NCI-H187 (cell line): ENCODE measurements around the gene LGALSL.
"Not testable (repeated sequence)": the region's sequence is repeated elsewhere in the genome, so short reads cannot be mapped to it uniquely, and the experiment has no call there.

Experiments used
- DNase-seq, 2 experiments: peaks; one replicate each; lab custom pipeline; 2025; lab: John Stamatoyannopoulos, UW

Gene LGALSL

DNA sequence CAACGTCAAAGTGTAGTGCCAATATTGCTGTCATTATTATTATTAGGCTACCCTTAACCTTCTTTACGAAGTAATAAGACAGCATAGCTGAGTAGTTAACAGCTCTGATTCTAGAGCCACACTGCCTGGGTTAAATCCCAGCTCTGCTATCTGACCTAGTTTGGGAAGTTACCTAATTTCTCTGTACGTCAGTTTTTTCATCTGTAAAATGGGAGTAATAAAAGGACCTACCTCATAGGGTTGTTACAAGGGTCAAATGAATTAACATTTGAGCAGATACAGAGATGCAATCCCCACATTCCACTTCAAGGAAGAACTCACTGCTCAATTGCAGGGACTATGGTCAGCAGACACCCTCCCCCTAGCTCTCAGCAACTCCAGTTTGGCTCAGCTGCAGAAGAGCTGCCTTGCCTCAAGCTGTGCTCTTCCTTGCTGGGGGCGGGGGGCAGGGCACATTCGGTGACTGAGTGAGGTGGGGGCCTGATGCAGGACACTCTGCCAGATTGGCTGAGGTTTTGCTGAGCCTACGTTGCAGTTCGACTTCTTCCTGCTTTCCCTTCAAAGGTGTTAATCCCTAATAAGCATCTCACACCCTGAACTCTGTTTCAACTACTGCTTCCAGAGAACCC is 11.0 kb upstream of the LGALSL start:
- no peak for DNase-seq

DNA sequence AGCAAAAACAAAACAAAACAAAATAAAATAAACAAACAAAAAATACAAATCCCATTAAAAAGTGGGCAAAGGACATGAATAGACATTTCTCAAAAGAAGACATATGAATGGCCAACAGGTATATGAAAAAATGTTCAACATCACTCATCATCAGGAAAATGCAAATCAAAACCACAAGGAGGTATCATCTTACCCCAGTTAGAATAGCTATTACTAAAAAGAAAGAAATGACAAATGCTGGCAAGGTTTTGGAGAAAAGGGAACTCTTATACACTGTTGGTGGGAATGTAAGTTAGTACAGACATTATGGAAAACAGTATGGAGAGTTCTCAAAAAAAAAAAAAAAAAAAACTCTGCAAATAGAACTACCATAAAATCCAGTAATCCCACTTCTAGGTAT is 8.0 kb upstream of the LGALSL start:
- DNase-seq, result not testable (repeated sequence)

DNA sequence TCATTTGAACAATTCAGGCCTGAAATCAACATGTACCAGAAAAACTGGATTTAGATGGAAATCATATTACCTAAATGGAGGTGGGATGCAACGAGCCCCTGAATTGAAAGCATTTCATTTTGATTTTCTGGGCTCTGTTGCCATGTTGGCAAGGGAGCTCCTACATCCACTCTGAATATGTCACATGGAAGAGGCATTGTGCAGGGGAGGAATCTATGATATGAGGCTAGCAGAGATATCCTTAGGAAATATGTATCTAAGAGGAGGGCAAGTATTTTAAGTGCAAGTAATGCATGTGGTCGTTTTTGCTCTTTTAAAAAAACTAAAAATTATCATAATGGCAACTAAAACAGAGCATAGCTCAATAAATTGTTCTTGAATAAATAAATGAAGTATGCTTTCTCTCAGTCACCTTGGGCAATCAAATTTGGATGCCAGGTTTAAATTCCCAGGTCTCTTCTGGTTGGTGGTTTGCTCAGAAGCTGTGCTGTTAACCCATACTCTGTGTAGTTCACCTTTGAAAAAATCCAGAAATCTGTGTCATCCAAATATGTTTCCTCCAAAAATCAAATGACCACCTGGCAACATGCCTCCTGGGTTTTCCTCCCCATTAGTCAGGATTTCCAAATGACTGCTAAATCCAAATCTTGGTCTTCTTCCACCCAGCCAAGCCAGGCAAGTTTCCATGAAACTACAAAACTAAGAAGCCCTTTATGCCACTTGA is 6.5 kb upstream of the LGALSL start:
- DNase-seq, result no peak

DNA sequence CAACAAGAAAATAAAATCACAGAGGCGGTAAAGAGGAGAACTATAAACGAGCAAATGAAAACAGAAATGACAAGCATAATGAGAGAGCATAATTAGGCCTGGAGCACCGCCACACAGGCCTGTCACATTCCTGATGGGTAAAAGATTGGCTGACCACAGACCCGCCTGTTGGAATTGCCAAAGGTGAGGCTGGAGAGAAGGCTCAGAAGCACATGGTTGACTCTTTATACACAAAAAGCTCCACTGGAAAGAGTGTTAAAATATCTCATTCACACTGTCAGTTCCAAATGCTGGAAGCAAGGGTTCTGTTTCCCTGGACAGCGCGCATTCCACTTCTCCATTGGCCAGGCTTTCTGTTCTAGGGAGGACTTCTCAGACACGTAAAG is 5.9 kb upstream of the LGALSL start:
- no peak for DNase-seq

DNA sequence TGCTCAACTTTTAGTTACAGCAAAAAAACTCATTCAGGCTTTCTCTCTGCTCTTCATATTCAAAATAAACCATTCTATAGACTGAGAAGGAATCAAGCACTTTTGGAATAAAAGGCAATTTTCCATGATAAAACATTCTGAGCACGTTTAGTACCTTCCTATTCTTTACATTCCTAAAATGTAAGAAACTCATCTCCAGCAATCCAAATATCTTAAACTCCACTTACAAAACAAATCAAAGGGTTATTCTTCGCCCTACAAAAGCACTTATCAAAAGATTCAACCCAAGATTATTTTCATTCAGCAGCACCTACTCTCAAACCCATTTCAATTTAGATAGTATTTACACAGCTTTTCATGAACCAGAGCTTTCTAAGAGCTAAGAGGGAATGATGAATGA is 2.9 kb upstream of the LGALSL start:
- no peak for DNase-seq

DNA sequence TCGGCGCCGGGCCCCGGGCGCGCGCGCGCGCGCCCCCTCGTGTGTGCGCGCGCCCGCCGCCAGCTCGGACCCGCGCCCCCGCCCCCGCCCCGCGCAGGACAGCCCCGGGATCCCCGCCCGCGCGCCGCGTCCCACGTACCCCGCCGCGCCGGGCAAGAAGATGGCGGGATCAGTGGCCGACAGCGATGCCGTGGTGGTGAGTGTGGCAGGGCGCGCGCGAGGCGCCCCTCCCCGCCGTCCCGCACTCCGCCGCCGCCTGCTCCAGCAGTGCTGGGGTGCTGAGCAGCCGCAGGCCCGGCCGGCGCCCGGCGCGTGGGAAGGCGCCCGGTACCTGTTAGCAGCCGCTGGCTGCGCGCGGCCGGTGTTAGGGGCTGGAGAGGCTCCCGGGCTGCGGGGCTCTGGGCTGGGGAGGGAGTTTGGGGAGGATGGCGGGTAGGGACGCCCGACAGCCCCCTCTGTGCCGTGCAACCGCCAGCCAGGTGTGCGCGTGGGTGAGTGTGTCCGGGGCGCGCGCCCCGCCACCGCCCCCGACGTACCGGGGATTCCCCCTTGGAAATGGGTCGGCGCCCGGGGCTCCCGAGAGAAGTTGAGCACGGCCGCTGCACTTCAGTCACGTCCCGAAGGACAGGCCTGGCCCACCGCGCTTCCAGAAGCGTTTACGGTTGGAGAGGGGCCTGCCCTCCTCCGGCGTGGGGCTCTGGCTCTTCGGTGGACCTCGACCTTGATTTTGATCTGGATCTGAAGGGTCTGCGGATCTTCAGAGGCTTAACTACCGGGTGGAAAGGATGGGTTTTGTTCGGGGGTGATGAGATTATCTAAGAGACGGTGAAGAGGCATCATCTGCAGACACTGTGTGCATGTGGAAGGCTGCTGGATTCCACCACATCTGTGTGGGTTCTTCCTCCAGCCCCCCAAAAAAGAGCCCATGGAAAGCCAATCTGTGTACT is 697 bp downstream of the LGALSL start:
- DNase-seq, result peak; percentile 34 to 40

DNA sequence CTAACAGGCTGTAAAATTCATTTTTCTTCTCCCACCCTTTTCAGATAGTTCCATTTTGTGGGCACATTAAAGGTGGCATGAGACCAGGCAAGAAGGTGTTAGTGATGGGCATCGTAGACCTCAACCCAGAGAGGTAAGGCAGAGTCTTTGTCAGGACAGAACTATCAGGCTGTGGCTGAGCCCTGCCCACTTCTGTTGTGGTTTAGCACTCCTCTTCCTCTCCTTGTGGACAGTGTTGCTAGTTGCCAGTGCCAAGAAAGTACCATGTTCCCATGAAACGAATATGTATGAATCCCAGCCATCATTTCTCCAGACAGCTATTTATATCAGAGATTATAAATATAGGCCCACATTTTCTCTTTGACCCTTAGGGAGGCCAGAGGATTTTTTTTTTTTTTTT is 1.6 kb downstream of the LGALSL start:
- DNase-seq, result no peak

DNA sequence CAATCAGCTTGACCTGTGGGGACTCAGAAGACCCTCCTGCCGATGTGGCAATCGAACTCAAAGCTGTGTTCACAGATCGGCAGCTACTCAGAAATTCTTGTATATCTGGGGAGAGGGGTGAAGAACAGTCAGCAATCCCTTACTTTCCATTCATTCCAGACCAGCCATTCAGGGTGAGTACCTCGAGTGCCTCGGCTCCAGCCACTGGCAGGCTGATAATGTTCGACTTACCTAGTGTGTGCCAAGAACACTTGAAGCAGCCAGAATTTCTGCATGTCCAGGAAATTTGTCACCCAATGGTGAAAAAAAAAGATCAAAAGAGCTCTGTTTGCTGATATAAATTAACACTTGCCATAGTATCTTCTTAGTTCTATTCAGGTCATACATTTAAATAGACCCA is 2.3 kb downstream of the LGALSL start:
- no peak for DNase-seq

DNA sequence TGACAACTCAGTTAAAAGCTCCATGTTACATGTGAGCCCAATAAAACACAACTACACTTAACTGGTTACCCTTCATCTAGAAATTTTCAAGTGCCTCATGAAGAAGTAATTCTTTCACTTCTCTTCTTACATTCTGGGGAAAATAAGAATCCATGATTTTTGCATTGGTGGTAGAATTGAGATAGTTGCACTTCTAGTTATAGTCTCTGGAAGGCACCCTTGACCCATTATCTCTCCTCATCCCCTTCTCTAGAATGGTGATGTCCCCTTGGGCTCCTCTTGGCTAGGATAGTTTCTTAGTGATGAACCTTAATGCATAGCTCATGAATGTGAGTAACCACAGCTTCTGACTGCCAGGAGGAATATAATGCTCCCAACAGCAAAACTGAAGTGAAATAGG is 3.6 kb downstream of the LGALSL start:
- DNase-seq, result no peak

DNA sequence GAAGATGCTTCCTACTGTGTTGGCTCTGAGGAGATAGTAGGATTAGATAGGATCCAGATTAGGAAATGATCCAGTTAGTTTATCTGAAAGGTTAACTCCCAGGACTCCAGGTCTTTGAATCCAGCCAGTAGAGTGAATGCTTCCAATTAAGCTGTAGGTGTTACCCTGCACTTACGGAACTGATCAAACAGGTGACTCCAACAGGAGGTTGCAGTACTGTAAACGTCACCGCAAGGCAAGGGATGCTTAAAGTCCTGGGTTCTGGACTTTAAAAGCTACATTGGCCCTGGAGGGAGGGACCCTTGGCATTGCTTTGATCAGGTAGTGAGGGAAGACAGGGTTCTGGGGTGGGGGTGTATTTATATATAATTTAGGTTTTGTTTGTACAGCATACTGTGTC is 5.6 kb downstream of the LGALSL start:
- DNase-seq, result no peak

DNA sequence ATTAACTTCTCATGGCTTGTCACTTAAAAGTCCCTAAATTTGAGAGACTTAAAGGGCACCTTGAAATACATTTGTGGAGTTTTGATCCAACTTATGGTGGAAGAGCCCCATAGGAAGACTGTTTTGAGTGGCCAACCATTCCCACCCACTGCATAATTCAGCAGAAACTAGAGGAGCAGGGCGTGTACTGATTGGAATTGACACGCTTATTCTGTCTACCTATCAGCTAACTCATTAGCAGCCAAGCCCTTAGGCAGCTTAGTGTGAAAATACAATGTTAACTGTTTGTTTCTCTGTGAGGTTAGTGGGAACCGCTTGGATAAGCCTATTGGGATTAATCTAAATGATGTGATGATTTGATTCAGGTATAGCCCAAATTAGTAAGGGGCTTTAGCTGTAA is 6.4 kb downstream of the LGALSL start:
- DNase-seq, result no peak

DNA sequence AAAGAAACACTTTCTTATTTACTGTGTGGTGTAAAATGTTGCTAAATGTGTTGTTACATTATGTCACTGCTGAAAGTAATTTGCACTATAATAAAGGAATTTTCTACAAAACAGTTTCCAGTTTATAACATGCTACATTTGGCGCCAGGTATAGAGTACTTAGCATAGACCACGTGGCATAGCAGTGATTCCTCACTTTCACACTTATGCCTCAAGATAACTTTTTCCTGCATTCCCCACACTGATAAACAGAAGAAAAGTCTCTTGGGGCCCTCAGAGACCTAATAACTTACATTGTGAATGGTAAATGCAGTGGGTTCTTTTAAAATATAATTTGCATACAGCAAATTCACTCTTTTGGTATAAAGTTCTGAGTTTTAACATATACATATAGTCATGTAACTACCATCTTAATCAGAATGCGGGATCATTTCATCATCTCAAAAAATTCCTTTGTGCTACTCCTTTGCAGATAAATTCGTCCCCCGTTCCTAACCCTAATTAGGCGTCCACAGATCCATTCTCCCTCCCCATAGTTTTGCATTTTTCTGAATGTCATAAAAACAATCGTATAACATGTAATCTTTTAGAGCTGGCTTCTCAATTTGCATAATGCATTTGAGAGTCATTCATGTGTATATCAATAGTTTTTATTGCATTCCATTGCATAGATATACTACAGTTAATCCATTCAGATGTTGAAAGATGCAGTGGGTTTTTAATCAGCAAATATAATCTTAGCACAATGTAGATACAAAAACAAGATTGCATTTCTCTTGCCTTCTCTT is 7.5 kb downstream of the LGALSL start:
- no peak for DNase-seq

DNA sequence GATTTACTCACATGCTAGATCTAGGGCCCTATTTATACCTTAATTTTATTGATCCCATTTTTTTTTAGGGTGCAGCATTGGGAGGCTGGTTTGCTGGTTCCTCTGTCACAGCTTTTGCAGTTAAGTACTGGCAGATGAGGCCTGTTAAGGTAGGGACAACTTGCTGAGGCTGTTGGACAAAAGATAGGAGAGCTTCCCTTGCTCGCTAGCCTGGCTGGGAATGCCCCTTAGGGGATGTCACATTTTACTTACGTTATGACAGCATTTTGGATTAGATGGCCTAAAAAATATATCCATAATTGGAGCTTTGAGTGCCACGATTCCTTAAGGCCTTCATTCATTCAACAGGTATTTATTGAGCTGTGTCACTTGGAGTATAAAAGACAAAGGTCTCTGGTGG is 8.2 kb downstream of the LGALSL start:
- DNase-seq, result no peak

DNA sequence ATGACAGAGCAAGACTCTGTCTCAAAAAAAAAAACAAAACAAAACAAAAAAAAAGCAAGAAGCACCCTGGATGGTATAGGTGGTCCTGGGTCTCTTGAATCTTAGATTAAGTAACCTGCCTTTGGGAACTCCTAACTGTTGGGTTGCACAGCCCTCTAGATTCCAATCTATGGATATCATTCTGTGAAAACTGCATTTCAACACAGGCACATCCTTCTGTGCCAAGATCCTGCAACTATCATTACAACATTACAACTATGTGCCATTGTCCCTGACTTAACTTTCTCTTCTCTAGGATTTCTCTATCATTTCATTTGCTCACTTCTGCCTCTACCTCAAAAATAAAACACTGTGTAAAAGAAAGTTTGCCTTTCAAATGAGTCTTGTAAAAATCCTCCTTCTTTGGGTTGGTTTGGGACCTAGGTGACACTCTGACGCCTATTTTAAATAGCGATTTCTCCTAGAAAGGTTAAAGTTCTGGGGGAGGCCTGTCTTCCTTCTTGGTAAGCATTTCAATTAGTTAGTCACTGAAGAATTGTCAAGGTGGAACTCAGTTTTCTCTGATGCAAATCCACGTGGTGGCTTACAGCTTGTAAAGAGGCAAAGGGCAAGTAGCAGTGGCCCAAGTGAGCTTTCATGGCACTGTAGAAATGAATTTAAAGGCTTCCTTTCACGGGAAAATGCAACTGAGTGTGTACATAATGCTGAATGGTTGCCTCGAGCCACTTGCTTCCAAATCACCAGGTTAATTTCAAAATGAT is 9.2 kb downstream of the LGALSL start:
- DNase-seq, result no peak

DNA sequence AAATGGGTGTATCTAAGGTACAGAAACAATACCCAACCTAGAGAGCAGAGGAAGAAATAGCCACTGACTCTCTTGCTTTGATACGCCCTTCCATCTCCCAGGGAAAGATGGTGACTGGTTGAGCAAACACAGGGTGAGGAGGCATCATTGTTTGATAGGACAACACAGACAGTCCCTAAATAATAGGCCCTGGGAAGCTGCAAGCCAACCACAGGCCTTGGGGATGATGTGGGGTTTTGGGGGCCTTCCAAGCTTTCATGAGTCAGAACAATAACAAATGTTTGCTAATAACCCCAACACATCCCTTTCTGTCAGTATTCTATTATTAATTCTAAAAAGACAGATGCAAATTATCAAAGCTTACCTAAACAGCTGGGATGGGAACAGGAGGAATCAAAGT is 9.8 kb downstream of the LGALSL start:
- DNase-seq, result no peak

DNA sequence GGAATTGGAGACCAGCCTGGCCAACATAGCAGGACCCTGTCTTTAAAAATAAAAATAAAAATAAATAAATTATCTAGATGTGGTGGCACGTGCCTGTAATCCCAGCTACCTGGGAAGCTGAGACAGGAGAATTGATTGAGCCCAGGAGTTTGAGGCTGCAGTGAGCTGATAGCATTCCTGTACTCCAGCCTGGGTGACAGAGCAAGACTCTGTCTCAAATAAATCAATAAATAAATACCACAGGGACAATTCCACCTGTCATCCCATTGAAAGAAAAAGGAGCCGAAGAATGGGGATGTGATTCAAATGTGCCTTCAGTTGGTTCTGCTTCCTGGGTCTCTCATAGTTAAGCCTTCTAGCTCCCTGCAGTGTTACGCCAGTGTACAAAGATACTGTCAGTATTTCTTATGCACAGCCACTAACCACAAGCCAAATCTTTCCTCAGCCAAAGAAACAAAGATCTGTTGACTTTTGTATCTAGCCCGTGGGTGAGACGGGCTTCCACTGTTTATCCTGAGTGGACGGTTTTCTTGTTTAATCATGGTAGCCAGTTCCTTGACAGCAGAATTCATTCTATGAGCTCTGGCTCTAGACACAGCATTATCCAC is 12.6 kb downstream of the LGALSL start:
- DNase-seq, result no peak

DNA sequence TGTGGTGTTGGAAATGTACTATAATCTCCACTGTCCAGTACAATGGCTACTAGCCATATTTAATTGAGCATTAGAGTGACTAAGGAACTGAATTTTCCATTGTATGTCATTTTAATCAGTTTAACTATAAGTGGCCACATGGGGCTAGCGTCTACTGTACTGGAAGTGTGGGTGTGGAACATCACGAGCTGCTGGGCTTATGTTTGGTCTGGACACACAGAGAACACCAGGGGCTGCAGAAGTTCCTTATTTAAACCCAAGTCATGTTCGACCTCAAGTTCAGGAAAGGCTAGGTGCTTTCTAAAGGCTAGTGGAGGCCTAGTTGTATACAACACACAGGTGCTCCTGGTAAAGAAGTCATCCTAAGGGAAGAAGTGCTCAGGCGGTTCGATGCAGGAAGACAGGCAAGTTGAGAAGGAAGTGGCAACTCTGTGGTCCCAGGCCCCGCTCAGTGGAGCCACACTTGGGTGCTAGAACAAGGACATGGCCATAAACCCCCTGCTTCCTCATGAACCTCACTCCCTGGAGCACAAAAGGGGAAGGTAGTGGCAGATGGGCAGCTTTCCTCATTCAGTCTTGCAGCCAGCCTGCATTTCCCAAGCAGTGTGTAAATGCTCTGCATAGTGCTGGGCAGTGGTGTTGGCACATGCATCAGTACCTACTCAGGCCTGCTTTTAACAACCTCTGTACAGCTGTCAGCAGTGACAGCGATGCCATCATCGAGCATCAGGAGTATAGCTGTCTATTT is 13.3 kb downstream of the LGALSL start:
- no peak for DNase-seq

DNA sequence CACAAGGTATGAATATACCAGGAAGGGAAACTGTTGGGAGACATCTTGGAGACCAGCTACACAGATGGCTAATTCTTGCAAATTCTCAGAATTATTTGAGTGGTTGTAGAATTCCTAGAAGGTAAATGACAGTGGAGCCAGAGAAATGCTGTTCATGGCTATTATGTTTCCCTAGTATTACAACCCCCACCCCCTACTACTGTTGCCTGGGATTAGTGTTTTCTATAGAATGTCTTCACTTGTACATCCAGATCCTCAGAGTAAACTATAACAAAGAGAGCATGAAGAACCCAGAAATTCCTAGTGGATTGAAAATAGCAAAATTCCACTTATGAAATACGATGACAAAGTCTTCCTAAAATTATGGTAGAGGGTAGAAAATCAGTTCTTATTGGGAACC is 15.3 kb downstream of the LGALSL start:
- DNase-seq, result no peak

DNA sequence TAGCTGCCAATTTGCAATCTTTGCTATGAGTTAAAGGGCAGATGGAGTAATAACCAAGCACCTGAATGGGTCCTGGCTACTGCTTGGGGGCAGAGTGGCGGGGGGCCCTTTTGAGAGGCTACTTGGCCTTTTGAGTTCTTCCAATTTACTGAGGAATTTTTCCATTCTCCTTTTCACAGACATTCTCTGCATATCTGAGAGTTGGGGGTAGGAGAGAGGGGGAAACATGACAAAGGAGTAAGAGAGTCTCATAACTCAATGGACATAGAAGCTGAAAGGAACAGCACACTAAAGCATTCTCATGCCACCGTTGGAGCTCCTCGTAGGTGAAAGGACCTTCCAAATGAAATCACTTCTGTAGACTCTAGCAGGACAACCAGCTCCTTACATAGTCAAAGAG is 16.1 kb downstream of the LGALSL start:
- no peak for DNase-seq

DNA sequence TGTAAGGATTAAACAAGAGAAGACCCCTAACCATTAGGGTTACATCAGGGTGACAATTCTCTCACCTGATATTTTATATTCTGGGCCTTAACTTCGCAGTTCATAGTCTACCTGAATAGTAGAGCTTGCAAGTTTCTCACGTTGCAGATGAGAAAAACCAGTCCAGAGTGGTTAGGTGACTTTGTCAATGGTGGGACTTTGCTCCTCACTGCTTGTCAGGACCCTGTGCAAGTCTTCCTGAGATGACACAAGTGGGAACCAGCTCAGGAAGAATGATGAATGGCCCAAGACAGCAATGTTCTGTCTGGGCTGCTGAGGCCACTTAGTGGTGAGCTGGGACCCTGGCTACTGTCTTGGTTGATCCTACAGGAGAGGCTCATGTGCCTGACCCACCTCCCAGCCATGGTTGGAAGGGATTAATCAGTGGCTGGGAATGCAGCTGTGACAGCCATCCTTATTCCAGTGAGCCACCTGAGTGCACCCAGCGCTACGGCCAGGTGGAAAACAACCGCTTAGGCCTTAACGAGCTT is 16.9 kb downstream of the LGALSL start:
- DNase-seq, result no peak
